ENCODE data around the gene PRR22. TPM values are rescaled to one million over a fixed set of nuclear protein-coding genes. Genes with fewer than 3 reads are reported as not detected.
A peak's percentile ranks its signal among the peaks of the same experiment; 100 is the strongest.

PRR22 gene
- total and polyA plus RNA-seq, 9 of the 15 experiments (the other 6 are each of a cell fraction or from before 2014, with no cell fraction given): 0.03 to 12.0 (median 2.0) TPM; not detected in 1

GRCh38 chr19:5809469-5809868, 24.9 kb upstream of the PRR22 start:
- peaks cover 0 to 22% of the 10 kb centered on the region in 2 experiments; a peak in 3 of 5 replicates for H3K4me1 ChIP-seq (replicated peaks in 1 of 2; ENCODE audit: control insufficient read depth in 2 of 2, insufficient read depth in 2 of 2, low read length in 2 of 2)
- no peak overlapping the region for H2AFZ ChIP-seq (ENCODE audit: low read depth, low read length)
- intact Hi-C loops (cut with micrococcal nuclease): loop anchor here (10.0 kb wide), 1 partner anchor 175 kb away; no protein-coding TSS in a partner anchor
- 63% methylated on average over 9 of the region's 10 CpGs for WGBS (ENCODE audit: insufficient coverage, low coverage, missing lambda C conversion rate)
- no peak for ATAC-seq
- H3K27me3 ChIP-seq (ENCODE audit: control insufficient read depth in 2 of 2, insufficient read depth in 2 of 2, low read length in 2 of 2): no peaks in the 10 kb centered on the region
- in situ Hi-C loops (cut with MboI): no loop called here
- CTCF ChIA-PET (ENCODE audit: low intra/inter-chr PET ratio): interaction anchor here (1.3 kb wide), 1 partner anchor 83 kb away, joined by 4 read pairs; no protein-coding TSS in a partner anchor
- BruUV-seq (replicated peaks): no TSS peak
- POLR2A ChIA-PET: interaction anchor here (0.8 to 1.3 kb wide), 3 partner anchors 18 to 53 kb away, joined by 3 to 5 read pairs (median 3); partner anchors contain the start of gene DUS3L
- no peak overlapping the region for H3K4me2 ChIP-seq (ENCODE audit: insufficient read depth, low read length)
- H3K36me3 ChIP-seq (ENCODE audit: control insufficient read depth, insufficient read depth, low read length): no peaks in the 10 kb centered on the region
- H3K4me3 ChIP-seq: no peak overlapping the region
- peak overlapping the region in 1 of 2 experiments; percentile 35; a peak in 1 of 4 replicates for H3K9ac ChIP-seq (ENCODE audit: insufficient read depth in 1 of 2, low read depth in 2 of 2, low read length in 2 of 2)
- TF ChIP-seq ZC3H11A (IDR thresholded peaks at IDR 0.05; ENCODE audit: low read depth, low read length) (no peak), CHCHD3 (CRISPR knock-in tag; IDR thresholded peaks at IDR 0.05) (no peak), CSDE1 (IDR thresholded peaks at IDR 0.05) (no peak), ZNF224 (CRISPR knock-in tag; IDR thresholded peaks at IDR 0.05) (no peak), TRIM24 (IDR thresholded peaks at IDR 0.05) (no peak), ZFX (CRISPR knock-in tag; IDR thresholded peaks at IDR 0.05) (no peak), NFXL1 (CRISPR knock-in tag; IDR thresholded peaks at IDR 0.05) (no peak), KLF13 (tag; IDR thresholded peaks at IDR 0.05; ENCODE audit: borderline replicate concordance, low read depth) (no peak), EZH2 (IDR thresholded peaks at IDR 0.05; ENCODE audit: borderline replicate concordance, low read depth, low read length) (no peak), ZMIZ1 (IDR thresholded peaks at IDR 0.05; ENCODE audit: low read depth in 2 of 2, low read length in 2 of 2) (no peak), CEBPG (CRISPR knock-in tag; IDR thresholded peaks at IDR 0.05) (no peak), CEBPG (tag; conservative IDR thresholded peaks at IDR 0.05 in 1 of 2, IDR thresholded peaks at IDR 0.05 in 1 of 2) (no peak), ZNF280A (IDR thresholded peaks at IDR 0.05; ENCODE audit: low read depth, partially characterized antibody) (no peak), E2F6 (IDR thresholded peaks at IDR 0.05; ENCODE audit: borderline replicate concordance in 1 of 2, extremely low read depth in 1 of 2, insufficient read depth in 1 of 2, insufficient read length in 1 of 2, low read depth in 1 of 2, low read length in 1 of 2, poor library complexity in 1 of 2, severe bottlenecking in 1 of 2) (no peak), ZKSCAN1 (IDR thresholded peaks at IDR 0.05; ENCODE audit: low read depth, low read length) (no peak), ZNF583 (CRISPR knock-in tag; IDR thresholded peaks at IDR 0.05) (no peak)
- DNase-seq (ENCODE audit: extremely low read depth in 1 of 4, low spot score in 3 of 4): no peak
- H3K79me2 ChIP-seq (ENCODE audit: control insufficient read depth, insufficient read depth, low read length): no peaks in the 10 kb centered on the region
- no peaks in the 10 kb centered on the region for H4K20me1 ChIP-seq (replicated peaks; ENCODE audit: control insufficient read depth, insufficient read depth, low read length)
- no peak overlapping the region for H3K27ac ChIP-seq (ENCODE audit: extremely low read depth, low read depth, low read length)
- H3K9me3 ChIP-seq (replicated peaks; ENCODE audit: control insufficient read depth, insufficient read depth, low read depth, low read length): no peaks in the 10 kb centered on the region
- no peaks in the 10 kb centered on the region for H3K9me1 ChIP-seq (ENCODE audit: control insufficient read depth, insufficient read depth, low read length)
- FAIRE-seq: no peak

Data from K562 (cell line).